OCI-LY1 (cell line): ENCODE data around the gene ADGRD2.

Source experiments
- CTCF ChIP-seq: fragments of 200-600 bp; sonication (generic), shearing (Covaris generic); IDR thresholded peaks from 2 replicates; pipeline ENCODE4 v1.5.1; 2017; ENCODE audit warnings: mild to moderate bottlenecking, antibody characterized with exemption, low read length, moderate library complexity, mixed read lengths
- EZH2 ChIP-seq: fragments of 200-600 bp; sonication (generic), shearing (Covaris generic); IDR thresholded peaks from 2 replicates; pipeline ENCODE4 v1.8.0; 2017; ENCODE audit warnings: borderline replicate concordance, mixed run types, mild to moderate bottlenecking, antibody characterized with exemption, low read length, moderate library complexity, mixed read lengths

GRCh38 chr9:124498499-124499146, 48.4 kb downstream of the ADGRD2 start:
- TF ChIP-seq CTCF = no peak
- no peak for TF ChIP-seq EZH2
